ENCODE measurements around the gene SUPT3H. TPM values are rescaled to one million over a fixed set of nuclear protein-coding genes. Genes with fewer than 3 reads are reported as not detected.
A peak's percentile ranks its signal among the peaks of the same experiment; 100 is the strongest.

SUPT3H gene
- total RNA-seq, result 63.6 TPM

GRCh38 chr6:45377554-45378333, at the start of gene SUPT3H:
SUPT3H (minus strand) TSS chr6:45377934.
- no peak for FAIRE-seq
- DNase-seq (ENCODE audit: low spot score in 2 of 2), result peak; percentile 81 to 83

- FAIRE-seq (no peak), DNase-seq (ENCODE audit: low spot score in 2 of 2) (no peak)
Observed at GRCh38 chr6:45426251-45426650, 48.5 kb upstream of the SUPT3H start.

DNA sequence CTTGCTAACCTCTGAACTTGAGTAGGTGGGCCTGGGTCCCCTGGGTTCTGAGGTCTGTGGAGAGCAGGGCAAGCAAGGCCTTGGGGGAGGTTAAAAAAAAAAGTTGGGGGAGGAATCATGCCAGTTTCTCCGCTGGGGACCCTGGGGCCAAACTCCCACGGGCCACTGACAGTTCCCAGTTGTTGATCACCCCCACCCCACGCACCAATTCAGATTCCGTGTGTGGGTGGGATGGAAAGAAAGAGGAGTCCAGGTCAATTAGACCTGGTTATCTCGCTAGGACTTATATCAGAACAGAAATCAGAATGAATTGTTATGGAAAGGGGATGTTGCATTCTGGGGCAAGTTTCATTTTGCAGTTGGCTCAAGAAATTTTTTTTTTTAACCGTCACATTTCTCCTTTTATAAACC, 46.7 kb upstream of the SUPT3H start:
- no peak for DNase-seq (ENCODE audit: low spot score in 2 of 2)
- FAIRE-seq, result no peak

DNA sequence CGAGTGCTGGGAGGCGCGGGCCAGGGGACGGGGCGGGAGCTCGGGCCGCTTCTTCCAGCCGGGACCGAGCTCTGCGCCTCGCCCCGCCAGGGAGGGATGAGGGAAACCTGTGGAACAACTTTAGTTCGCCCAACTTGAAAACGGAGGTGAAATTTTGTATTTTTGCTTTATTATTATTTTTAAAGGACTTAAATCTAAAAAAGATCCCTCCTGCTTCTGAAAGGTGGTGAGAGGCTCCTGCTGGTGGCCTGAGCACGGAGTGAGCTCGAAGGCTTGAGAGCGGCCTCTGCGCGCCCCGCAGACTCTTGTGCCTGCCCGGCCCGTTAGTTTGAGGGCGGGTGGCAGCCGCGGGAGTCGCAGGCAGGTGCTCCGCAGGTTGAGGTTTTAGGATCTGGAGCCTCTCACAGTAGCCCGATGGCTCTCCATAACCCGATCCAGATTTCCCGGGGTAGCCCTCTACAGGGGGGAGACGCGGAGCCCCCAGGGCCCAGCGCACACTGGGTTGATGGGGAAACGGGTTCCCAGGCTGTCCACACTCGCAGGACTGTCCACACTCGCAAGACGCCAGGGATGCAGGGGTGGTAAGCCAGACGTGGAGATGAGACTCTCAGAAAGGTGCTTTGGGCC, 46.2 kb upstream of the SUPT3H start:
- FAIRE-seq (no peak), DNase-seq (ENCODE audit: low spot score in 2 of 2) (no peak)

DNA sequence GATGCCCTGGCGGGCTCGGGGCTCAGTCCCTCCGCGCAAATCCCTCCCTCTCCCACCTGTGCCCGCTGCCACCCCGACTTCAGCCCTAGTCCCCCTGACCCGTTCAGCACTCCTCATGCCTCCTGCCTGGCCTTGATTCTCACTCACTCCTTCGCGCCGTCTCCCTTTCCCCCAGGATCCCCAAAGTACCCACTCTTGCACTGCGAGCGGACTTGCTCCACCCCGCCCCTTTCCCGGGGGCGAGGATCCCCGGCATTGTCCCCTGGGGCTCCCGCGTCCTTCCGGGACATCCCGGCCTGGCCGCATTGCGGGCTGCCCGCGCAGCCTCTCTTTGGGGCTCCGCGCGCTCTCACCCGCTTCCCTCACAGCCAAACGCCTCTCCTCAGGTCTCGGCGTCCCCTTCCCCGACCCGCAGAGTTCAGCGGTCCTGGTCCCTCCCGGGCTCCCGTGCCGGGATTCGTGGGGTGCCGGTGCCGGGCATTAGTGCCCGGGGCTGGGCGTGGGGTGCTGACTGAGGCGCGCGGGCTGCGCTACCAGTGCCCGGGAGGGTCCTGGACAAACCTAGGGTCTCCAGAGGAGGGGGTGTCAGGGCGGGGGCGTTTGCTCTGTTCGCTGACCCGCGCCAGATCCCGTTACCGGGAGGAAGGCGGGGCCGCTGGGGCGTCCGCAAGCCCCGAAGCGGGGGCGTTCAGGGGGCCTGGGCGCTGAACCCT, 45.5 kb upstream of the SUPT3H start:
- FAIRE-seq (no peak), DNase-seq (ENCODE audit: low spot score in 2 of 2) (no peak)

DNA sequence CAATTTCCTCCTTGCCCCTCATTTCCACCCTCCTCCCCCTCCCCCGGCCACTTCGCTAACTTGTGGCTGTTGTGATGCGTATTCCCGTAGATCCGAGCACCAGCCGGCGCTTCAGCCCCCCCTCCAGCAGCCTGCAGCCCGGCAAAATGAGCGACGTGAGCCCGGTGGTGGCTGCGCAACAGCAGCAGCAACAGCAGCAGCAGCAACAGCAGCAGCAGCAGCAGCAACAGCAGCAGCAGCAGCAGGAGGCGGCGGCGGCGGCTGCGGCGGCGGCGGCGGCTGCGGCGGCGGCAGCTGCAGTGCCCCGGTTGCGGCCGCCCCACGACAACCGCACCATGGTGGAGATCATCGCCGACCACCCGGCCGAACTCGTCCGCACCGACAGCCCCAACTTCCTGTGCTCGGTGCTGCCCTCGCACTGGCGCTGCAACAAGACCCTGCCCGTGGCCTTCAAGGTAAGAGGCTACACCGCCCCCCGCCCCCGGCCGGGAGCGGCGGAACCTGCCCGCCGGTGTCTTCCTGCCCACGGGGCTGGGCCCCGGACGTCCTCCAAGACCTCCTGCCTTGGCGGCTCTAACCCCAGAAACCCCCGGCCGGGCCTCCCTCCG, 44.9 kb upstream of the SUPT3H start:
- DNase-seq (ENCODE audit: low spot score in 2 of 2), result peak in 1 of 2 donors; percentile 44

GRCh38 chr6:45421709-45422502, 44.2 kb upstream of the SUPT3H start:
- FAIRE-seq (no peak), DNase-seq (ENCODE audit: low spot score in 2 of 2) (peak; percentile 55 to 56)

More for the DNA sequence above, 44.9 kb upstream of the SUPT3H start:
- no peak for FAIRE-seq

- DNase-seq (ENCODE audit: low spot score in 2 of 2), result peak in 1 of 2 donors; percentile 28
- FAIRE-seq, result no peak
Observed at GRCh38 chr6:45420909-45421708, 43.4 kb upstream of the SUPT3H start.

DNA sequence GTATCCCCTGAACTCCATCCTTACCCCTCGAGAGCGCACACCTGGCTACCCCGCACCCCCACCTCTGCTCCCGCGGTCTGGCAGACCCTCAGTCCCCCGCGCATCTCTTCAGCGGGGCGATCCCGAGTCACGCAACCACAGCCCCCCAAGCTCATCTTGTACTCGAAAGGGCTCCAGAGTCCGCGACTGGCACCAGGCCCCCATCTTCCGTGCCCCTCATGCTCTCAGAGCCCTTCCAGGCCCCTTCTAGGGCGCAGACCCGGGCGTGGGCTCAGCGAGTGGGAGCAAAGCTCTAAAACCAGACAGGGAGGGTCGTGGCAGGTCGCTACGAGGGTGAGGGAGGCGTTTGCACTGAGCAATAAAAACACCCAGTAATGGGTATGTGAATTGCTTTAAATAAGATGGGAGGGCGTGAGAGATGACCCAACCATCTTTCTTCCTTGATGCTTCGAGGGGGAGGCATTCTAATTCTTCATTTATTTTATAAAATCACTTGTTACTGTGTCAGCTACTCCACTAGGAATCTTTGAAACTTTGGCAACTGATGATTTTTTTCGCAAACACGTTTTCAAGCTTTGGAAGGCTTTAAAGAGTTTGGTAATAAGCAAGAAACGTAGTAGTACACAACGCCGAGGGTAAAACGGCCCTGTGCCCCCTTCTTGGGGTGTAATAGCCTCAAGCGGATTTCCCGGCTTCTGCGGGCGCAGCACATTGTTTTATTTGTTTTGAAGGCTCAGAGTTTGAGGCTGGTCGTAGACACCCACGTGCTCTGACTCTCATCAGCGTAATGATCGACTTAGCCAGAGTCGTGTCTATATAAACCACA, 42.6 kb upstream of the SUPT3H start:
- DNase-seq (ENCODE audit: low spot score in 2 of 2) (no peak), FAIRE-seq (no peak)

DNA sequence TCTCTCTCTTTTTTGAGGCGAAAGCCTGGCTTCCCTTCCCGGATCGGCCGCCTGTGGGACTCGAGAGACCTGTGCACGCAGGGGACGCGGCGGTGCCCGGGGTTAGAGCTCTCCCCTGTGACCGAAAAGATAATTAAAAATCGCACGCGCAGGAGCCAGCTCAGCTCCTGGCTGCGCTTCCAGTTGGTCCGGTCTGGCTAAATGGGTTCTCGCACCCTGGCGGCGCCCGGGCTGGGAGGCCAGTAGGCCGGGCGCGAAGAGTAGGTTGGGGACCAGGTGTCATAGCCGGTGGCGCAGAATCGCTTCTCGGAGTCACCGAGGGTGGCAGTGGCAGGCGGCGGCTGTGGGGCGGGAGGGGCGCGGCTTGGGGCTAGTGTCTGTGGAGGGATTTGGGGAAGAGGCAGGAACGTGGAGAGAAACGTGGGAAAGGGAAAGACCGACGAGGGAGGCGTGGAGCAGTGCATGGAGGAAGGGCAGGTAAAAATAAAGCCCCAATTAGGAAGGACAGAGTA, 41.9 kb upstream of the SUPT3H start:
- FAIRE-seq (no peak), DNase-seq (ENCODE audit: low spot score in 2 of 2) (no peak)

- FAIRE-seq, result no peak
- no peak for DNase-seq (ENCODE audit: low spot score in 2 of 2)
Observed at GRCh38 chr6:45417436-45417835, 39.7 kb upstream of the SUPT3H start.

DNA sequence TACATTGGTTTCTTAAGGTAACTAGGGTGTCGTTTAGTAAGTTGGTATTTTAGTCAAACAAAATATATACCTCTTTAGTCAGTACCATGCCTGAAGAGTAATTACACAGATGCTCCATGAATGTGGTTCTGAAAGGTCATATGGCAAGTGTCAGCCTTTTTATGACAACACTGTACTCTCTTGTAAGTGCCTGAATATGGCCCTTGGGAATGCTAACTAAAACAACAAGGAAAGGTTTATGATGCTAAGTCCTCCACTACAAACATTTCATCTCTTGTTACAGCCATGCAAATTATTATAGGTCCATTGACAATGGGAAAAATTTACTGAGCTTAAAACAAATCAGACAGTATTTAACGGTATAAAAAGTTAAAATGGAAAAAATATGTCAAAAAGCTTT, 39.0 kb upstream of the SUPT3H start:
- no peak for FAIRE-seq
- DNase-seq (ENCODE audit: low spot score in 2 of 2), result no peak

GRCh38 chr6:45415788-45416518, 38.2 kb upstream of the SUPT3H start:
- no peak for FAIRE-seq
- no peak for DNase-seq (ENCODE audit: low spot score in 2 of 2)

- DNase-seq (ENCODE audit: low spot score in 2 of 2) (no peak), FAIRE-seq (no peak)
Observed at GRCh38 chr6:45415315-45415714, 37.6 kb upstream of the SUPT3H start.

DNA sequence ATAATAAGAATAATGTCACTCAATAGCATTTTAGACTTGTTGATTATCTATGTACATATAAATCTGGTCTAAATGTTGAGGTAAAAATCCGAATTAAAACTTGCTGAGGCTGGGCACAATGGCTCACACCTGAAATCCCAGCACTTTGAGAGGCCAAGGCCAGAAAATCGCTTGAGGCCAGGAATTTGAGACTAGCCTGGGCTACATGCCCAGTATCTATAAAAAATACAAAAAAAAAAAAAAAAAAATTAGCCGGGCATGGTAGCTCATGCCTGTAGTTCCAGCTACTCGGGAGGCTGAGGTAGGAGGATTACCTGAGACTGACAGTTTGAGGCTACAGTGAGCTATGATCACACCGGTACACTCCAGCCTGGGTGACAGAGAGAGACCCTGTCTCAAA, 34.2 kb upstream of the SUPT3H start:
- DNase-seq (ENCODE audit: low spot score in 2 of 2), result no peak
- no peak for FAIRE-seq

GRCh38 chr6:45400021-45400420, 22.3 kb upstream of the SUPT3H start:
- FAIRE-seq (no peak), DNase-seq (ENCODE audit: low spot score in 2 of 2) (no peak)

- FAIRE-seq (no peak), DNase-seq (ENCODE audit: low spot score in 2 of 2) (no peak)
Observed at GRCh38 chr6:45398075-45398813, 20.5 kb upstream of the SUPT3H start.

Data from frontal cortex (tissue), 4 donors.